ENCODE results near the gene POLE. TPM values are rescaled to one million over a fixed set of nuclear protein-coding genes. Genes with fewer than 3 reads are reported as not detected.
A peak's percentile ranks its signal among the peaks of the same experiment; 100 is the strongest.

POLE gene
- total RNA-seq, 2 experiments from 2014 or later = 157 to 230 TPM

DNA sequence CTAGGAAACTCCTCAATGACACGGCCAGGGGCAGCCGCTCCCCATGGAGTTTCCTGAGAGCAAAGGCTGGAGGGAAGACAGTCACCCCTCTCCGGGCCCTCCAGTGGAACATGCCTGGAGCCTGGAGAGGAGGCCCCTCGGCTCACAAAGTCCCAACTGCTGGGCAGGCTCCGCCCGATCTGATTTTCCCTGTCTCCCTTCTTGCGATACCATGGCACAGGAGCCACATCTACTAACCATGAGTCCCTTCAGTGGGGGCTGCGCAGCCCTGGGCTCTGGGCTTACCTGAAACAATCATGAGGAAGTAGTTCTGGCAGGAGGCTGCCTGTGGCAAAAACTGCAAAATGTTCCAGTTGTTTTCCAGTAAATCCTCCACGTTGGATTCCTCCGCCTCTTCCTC lies 53.2 kb downstream of the POLE start:
- Histone ChIP-seq H3K4me2 (ENCODE audit: low read length) (peak overlapping the region; percentile 63), H3K36me3 (ENCODE audit: insufficient read depth, low read length) (peaks cover 93% of the 10 kb centered on the region), H3K9me3 (ENCODE audit: low read length) (no peaks in the 10 kb centered on the region), H3K9me2 (ENCODE audit: insufficient read depth, low read length) (no peaks in the 10 kb centered on the region), H3K4me1 (ENCODE audit: insufficient read depth, low read length, poor library complexity, severe bottlenecking) (peaks cover 64% of the 10 kb centered on the region), H4K20me1 (ENCODE audit: insufficient read depth, low read length) (no peaks in the 10 kb centered on the region), H3K27ac (ENCODE audit: low read depth, low read length, poor library complexity, severe bottlenecking) (peak overlapping the region; percentile 100), H2AFZ (ENCODE audit: low read length) (no peak overlapping the region), H3K4me3 (ENCODE audit: low read depth, low read length, poor library complexity, severe bottlenecking) (peak overlapping the region; percentile 33), H3K79me2 (ENCODE audit: insufficient read depth, low read depth, low read length) (no peaks in the 10 kb centered on the region)
- intact Hi-C loops (cut with micrococcal nuclease; ENCODE audit: unreplicated experiment) = loop anchor here (1.0 to 2.0 kb wide), 4 partner anchors 19 to 189 kb away; no protein-coding TSS in a partner anchor
- BruUV-seq (replicated peaks) = no TSS peak
- ChIA-PET CTCF (ENCODE audit: unreplicated experiment) (no interaction called here), POLR2A (interaction anchor here (0.6 to 1.1 kb wide), 4 partner anchors 17 to 35 kb away, joined by 3 to 4 read pairs (median 4); no protein-coding TSS in a partner anchor)
- no peak for TF ChIP-seq EZH2phosphoT487 (IDR thresholded peaks at IDR 0.05; ENCODE audit: borderline replicate concordance, low read depth, low read length)
- TF ChIP-seq, protein P1, sequence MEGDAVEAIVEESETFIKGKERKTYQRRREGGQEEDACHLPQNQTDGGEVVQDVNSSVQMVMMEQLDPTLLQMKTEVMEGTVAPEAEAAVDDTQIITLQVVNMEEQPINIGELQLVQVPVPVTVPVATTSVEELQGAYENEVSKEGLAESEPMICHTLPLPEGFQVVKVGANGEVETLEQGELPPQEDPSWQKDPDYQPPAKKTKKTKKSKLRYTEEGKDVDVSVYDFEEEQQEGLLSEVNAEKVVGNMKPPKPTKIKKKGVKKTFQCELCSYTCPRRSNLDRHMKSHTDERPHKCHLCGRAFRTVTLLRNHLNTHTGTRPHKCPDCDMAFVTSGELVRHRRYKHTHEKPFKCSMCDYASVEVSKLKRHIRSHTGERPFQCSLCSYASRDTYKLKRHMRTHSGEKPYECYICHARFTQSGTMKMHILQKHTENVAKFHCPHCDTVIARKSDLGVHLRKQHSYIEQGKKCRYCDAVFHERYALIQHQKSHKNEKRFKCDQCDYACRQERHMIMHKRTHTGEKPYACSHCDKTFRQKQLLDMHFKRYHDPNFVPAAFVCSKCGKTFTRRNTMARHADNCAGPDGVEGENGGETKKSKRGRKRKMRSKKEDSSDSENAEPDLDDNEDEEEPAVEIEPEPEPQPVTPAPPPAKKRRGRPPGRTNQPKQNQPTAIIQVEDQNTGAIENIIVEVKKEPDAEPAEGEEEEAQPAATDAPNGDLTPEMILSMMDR (conservative IDR thresholded peaks at IDR 0.05; ENCODE audit: low read length) = no peak; the same call in 1 of the 2 replicates
- no peak for DNase-seq (ENCODE audit: low spot score)

DNA sequence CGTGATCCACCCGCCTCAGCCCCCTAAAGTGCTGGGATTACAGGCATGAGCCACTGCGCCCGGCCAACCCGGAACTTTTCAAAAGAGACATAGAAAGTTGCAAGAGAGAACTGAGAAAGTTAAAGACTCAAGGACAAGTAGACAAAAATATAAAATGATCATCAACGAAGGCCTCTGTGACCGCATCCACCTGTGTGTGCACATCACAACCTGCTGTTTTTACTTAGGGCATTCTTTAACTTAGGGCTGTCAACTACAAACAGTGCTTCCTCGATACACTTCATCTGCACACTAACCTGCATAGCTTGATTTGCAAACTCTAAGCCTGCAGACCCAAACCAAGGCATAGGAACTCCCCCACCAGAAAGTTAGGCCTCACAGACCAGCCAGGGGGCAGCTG lies 53.7 kb downstream of the POLE start:
- TF ChIP-seq, protein P1 (conservative IDR thresholded peaks at IDR 0.05; ENCODE audit: low read length) = peak; percentile 43; the same call in 1 of the 2 replicates
- no peak for TF ChIP-seq EZH2phosphoT487 (IDR thresholded peaks at IDR 0.05; ENCODE audit: borderline replicate concordance, low read depth, low read length)
- ChIA-PET POLR2A (interaction anchor here (0.6 to 2.9 kb wide), 7 partner anchors 11 to 405 kb away, joined by 3 to 20 read pairs (median 3); no protein-coding TSS in a partner anchor), CTCF (ENCODE audit: unreplicated experiment) (interaction anchor here (0.6 to 1.4 kb wide), 3 partner anchors 12 to 24 kb away, joined by 3 read pairs; no protein-coding TSS in a partner anchor)
- no peaks in the 10 kb centered on the region for H4K20me1 ChIP-seq (ENCODE audit: insufficient read depth, low read length)
- H3K4me2 ChIP-seq (ENCODE audit: low read length) = peak overlapping the region; percentile 63
- no peaks in the 10 kb centered on the region for H3K9me3 ChIP-seq (ENCODE audit: low read length)
- H3K9me2 ChIP-seq (ENCODE audit: insufficient read depth, low read length) = no peaks in the 10 kb centered on the region
- H3K4me3 ChIP-seq (ENCODE audit: low read depth, low read length, poor library complexity, severe bottlenecking) = peak overlapping the region; percentile 33
- intact Hi-C loops (cut with micrococcal nuclease; ENCODE audit: unreplicated experiment) = loop anchor here (1.0 to 2.0 kb wide), 4 partner anchors 19 to 188 kb away; no protein-coding TSS in a partner anchor
- DNase-seq (ENCODE audit: low spot score) = peak; percentile 83
- H3K27ac ChIP-seq (ENCODE audit: low read depth, low read length, poor library complexity, severe bottlenecking) = peak overlapping the region; percentile 100
- H2AFZ ChIP-seq (ENCODE audit: low read length) = no peak overlapping the region
- H3K4me1 ChIP-seq (ENCODE audit: insufficient read depth, low read length, poor library complexity, severe bottlenecking) = peaks cover 64% of the 10 kb centered on the region
- H3K79me2 ChIP-seq (ENCODE audit: insufficient read depth, low read depth, low read length) = no peaks in the 10 kb centered on the region
- H3K36me3 ChIP-seq (ENCODE audit: insufficient read depth, low read length) = peaks cover 93% of the 10 kb centered on the region
- BruUV-seq (replicated peaks) = no TSS peak
